T1000 (cell line): ENCODE measurements around the gene SOX21.
"Not testable (repeated sequence)": the region's sequence is repeated elsewhere in the genome, so short reads cannot be mapped to it uniquely, and the experiment has no call there.

Experiments used
- DNase-seq: peaks from one replicate; lab custom pipeline; 2025; ENCODE audit warnings: mixed read lengths; lab: John Stamatoyannopoulos, UW

SOX21 gene

DNA sequence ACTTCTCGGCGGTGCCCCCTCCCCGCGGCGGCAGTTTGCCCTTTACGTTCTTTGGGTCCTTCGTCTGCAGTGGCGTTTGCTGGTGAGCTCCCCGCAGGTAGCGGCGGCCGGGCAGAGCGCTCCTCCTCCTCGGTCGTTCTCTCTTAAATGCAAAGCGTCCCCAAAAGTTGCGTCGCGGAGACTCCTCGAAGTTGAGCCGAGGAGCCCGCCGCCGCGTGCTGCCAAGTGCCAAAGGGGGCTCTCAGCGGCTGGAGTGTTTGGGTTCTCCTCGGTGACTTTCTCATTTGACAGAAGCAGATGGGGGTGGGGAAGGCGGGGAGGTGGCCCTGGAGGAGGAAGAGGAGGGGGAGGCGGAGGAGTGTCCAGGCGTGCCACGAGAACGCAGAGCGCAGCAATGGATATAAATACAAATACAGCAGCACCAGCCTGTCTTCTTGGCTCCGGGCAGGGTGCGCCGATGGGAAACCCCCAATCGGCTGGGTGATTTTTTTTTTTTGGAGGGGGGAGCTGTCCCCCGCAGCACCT lies at the start of gene SOX21:
TSS of gene SOX21 (minus strand) at position 259 of the 525 bp plus-strand sequence. CDS start 496 bp downstream, outside the sequence.
- no peak for DNase-seq

GRCh38 chr13:94761407-94761806 lies 49.1 kb upstream of the SOX21 start:
- DNase-seq, result no peak

DNA sequence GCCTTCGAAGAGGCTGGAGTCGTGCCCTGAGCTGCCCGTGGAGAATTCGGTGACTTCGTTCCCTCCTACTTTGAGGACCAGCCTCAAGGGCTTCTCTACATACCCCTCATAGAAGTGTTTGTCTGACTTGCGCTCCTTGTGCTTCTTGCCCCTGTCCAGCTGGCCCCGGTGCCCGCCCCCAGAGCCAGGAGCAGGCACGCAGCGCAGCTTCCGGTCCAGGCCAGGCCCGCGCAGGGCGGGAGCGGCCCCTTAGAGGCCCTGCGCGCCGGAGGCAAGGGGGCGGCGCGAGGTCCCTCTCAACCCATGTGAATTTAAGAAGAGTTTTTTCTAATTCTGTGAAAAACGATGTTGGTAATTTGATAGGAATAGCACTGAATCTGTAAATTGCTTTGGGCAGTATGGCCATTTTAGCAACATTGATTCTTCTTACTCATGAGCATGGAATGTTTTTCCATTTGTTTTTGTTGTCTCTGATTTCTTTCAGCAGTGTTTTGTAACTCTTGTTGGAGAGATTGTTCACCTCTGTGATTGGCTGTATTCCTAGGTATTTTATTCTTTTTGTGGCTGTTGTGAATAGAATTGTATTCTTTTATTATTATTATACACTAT lies 46.9 kb upstream of the SOX21 start:
- no peak for DNase-seq

DNA sequence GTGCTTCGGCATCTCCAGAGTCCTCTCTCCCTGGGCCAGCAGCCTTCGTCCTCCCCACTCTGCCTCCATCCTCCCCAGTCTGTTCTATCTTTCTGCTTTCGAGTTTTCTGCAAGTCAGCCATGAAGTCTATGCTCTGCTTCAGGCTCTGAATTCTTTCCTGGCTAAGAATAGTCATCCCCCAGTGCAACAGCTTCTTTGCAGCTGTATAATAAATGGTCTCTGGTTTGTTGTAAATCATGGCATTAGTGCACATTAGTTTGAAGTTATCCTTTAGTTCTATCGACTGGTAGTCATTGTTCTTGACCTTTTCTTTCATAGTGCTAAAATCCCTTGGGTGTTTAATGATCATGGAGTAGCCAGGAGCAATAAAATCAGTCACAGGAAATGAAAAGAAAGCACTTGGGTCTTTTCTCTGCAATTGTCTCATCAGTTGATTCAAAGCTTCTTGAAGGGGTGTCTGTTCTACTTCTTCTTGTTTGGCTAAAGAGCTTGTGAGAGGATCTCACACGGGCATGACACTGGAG lies 46.2 kb upstream of the SOX21 start:
- DNase-seq, result no peak

- no peak for DNase-seq
Observed at GRCh38 chr13:94753327-94753726, 41.0 kb upstream of the SOX21 start.

DNA sequence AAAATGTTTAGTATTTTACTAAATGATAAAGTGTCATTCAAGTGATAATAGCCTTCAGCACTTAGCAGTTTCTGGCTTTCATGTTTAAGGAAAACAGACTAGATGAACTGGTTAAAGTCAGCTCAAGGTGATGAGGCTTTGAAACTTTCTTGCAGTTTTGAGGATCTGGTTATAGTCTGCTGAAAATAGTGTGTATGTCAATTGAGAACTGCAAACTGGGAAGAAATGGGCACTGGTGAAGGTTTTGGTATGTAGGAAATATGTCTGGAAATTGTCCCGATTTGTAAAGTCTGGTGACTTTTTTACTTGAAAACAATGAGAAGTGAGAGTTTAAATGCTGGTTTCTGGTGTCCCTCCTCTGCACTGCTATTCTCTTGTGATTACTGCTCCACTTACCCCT lies 36.8 kb upstream of the SOX21 start:
- DNase-seq, result no peak

DNA sequence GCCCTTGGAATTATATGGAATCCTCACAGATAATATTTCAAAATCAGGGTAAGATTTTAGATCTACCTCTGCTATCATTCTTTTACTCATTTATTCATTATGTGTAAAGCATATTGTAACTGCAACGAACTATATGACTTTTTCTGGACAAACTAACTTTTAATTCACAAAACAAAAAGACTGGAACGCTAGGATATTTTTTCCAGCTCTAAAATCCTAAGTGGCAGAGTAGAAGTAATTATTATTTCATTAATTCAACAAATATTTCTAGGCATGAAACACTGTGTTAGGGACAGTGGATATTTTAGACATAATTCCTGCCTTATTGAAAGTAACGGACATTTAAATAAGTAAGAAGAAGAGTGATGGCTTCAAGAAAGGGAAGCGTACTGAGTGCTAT lies 26.9 kb upstream of the SOX21 start:
- no peak for DNase-seq

DNA sequence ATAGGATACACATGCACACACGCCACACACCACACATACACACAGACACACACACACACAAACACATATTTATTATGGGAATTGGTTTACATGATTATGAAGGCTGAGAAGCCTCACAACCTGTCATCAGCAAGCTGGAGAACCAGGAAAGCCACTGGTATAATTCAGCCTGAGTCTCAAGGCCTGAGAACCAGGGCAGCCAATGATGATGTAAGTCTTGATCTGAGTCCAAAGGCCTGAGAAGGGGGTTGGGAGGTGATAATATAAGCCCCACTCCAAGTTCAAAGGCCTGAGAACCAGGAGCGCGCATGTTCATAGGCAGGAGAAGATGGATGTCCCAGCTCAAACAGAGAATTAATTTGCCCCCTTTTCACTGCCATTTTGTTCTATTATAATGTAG lies 18.7 kb upstream of the SOX21 start:
- DNase-seq, result no peak

GRCh38 chr13:94729941-94730340 lies 17.6 kb upstream of the SOX21 start:
- not testable (repeated sequence) for DNase-seq

- no peak for DNase-seq
Observed at GRCh38 chr13:94726425-94726824, 14.1 kb upstream of the SOX21 start.

- no peak for DNase-seq
Observed at GRCh38 chr13:94722609-94723345, 10.4 kb upstream of the SOX21 start.

DNA sequence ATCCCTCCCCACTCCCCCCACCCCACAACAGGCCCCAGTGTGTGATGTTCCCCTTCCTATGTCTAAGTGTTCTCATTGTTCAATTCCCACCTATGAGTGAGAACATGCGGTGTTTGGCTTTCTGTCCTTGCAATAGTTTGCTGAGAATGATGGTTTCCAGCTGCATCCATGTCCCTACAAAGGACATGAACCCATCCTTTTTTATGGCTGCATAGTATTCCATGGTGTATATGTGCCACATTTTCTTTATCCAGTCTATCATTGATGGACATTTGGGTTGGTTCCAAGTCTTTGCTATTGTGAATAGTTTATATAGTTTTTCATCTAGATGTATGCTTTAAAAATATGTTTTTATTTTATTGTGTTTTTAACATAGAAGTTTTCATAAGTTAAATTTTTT lies 6.4 kb upstream of the SOX21 start:
- DNase-seq, result not testable (repeated sequence)

DNA sequence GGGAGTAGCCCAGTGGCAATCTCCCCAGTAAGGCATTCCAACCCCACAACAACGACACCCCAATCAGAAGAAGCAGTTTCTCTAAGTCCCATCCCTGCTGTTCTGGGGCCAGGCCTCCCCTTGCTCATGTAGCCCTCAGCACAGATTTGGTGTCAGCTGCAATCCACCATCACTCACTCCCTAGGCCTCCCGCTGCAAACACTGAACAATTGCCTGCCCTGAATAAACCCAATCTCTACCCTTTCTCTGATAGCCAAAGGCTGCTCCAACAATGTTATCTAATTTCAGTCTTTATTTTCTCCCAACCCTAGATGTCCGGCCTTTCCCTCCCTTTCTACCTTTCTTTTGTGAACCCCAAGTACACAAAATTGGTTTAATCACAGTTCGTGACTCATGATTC lies 5.6 kb upstream of the SOX21 start:
- DNase-seq, result no peak

DNA sequence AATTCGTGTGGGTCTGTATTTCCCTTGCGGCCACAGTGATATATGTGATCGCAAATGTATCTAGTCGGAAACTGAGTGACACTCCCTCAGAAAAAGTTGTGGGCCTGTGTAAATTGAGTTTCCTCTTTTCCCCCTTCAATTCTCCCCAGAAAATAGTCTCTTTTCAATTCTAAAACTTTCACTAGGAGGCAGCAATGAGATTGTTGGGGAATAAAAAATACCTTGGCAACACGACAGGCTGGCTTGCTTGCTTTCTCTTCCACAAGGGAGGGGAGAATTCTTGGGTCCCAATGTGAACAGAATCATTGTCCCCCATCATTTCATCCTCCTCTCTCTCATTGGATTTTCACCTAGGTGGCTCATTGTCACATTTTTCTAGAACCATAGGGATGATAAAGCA lies 3.7 kb upstream of the SOX21 start:
- DNase-seq, result no peak

- DNase-seq, result no peak
Observed at GRCh38 chr13:94713561-94714182, 1.3 kb upstream of the SOX21 start.

DNA sequence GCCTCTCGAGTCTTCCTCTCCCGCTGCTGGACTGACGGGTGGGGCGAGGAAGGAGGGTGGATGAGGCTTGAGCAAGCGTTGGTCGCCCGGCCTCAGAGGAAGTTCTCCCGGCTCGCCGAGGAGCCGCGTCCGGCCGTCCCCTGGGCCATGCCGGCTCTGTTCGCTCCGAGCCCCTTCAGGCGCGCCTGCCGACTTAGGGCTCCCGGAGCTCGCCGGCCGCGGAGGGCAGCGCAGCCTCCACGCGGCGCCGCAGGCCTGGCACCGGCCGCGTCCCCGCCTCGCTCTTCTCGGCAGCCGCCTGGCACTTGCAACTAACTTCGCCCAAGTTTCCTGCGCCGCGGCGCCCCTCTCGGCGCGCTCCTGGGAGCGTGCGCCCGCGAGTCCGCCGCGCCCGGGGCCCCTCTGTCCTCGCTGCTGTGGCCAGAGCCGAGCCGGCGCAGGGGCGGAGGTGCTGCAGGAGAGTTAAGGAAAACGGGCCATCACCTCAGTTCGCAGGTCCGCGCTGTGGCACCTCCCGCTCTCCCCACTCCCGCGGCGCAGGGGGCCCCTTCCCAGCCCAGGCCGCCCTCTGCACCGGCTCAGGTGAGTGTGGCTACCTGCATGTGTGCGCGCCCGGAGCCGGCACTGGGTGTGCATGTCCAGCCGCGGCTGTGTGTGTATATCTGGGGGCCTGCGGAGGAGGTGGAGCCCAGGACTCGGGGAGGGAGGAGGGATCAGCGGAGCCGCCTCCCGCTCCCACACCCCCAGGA lies 641 bp upstream of the SOX21 start:
- DNase-seq, result peak; percentile 20

DNA sequence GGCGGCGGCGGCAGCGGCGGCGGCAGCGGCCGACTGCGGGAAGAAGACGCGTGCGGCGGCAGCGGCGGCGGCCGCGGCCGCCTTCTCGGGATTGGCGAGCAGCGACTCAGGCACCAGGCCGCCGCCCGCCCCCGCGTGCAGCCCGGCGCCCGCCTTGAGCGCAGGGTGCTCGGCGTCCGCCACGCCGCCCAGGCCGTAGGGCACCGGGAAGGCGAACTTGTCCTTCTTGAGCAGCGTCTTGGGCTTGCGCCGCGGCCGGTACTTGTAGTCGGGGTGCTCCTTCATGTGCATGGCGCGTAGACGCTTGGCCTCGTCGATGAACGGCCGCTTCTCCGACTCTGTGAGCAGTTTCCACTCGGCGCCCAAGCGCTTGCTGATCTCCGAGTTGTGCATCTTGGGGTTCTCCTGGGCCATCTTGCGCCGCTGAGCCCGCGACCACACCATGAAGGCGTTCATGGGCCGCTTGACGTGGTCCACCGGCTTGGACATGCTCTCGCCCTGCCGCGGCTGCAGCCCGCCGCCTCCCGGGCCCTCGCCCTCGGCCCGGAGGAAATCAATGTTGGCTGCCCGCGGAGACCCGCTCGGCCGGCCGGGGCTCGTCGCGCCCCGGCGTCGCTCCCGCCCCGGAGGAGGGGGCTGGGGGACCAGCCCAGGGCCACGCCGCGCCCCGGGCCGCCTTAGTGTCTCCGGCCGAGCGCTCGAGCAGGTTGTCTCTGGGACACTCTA lies 621 bp downstream of the SOX21 start:
- peak; percentile 14 for DNase-seq

DNA sequence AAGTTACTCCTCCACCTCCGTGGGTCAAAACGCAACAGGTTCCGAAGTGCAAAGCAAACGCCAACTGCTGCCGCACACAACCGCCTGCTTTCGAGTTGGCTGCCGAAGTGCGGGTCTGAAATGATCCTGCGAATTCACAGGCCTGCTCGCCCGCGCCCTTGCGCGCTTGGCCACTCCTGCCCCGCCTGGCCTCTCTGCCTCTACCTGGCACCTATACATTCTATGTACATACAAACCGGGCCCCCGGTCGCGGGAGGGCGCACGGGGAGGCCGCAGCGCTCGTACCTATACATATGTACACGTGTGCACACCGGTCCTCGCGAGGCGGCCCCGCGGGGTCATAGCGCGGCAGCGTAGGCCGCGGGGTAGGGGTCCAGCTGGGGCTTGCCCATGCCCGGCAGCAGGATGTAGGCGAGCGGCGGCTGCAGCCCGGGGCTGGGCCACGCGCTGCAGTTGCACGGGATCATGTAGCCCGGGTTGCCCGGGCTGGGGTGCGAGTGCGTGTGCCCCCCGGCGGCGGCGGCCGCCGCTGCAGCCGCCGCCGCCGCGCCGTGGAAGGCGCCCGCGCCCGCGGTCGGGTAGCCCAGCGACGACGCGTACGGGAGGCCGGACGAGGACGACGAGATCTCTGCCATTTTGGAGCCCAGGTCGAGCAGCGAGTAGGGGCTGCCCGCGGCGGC lies 1.3 kb downstream of the SOX21 start:
- no peak for DNase-seq

DNA sequence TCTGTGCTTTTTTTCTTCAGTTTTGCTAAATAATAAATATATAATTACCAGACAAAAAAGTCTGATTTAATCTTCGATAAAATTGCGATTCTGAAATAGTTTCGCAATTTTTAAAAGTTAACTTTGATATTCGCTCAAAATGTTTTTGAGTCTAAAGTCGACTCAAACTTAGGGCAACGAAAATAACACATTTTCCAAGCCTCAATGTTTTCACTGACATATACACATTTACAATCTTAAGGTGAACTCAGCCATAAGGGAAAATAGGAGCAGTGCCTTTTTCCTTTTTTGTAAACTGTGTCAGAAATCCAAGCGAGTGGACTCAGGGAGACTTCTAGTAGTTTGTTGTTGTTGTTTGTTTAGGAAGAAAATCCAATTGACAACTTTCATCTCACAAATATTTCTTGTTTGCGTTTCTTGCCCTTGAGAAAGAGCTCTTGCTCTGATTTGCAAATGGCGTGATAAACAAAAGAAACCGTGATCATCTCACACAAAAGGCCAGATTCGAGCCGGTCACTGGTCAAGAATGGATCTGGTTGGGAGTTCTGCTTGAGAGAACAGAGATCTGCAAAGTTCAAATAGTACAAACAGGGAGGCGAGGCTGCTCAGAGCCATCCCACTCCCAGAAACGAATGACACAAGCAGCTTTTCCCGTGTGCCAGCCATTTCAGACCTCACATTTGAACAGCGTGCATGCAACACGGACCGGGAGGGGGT lies 2.1 kb downstream of the SOX21 start:
- DNase-seq, result no peak
